ENCODE data around the gene APLF. TPM values are rescaled to one million over a fixed set of nuclear protein-coding genes. Genes with fewer than 3 reads are reported as not detected.

APLF gene
- polyA plus RNA-seq, 6 donors from 2014 or later = 1.7 to 3.1 (median 2.8) TPM; not detected in 1

GRCh38 chr2:68452158-68452900 lies 15.1 kb upstream of the APLF start:
- Mint-ChIP-seq H3K4me3 (no peak overlapping the region), H3K4me1 (peaks cover 0 to 8% (median 0%) of the 10 kb centered on the region in 3 donors), H3K27me3 (no peaks in the 10 kb centered on the region), H3K27ac (peak overlapping the region in 2 of 6 donors; percentile 7 to 54), H3K36me3 (no peaks in the 10 kb centered on the region), H3K9me3 (peaks cover 0 to 2% (median 0%) of the 10 kb centered on the region in 7 donors)
- peak; percentile 30 for DNase-seq
- ATAC-seq (ENCODE audit: low read depth in 2 of 2) = peak; percentile 39 to 44

DNA sequence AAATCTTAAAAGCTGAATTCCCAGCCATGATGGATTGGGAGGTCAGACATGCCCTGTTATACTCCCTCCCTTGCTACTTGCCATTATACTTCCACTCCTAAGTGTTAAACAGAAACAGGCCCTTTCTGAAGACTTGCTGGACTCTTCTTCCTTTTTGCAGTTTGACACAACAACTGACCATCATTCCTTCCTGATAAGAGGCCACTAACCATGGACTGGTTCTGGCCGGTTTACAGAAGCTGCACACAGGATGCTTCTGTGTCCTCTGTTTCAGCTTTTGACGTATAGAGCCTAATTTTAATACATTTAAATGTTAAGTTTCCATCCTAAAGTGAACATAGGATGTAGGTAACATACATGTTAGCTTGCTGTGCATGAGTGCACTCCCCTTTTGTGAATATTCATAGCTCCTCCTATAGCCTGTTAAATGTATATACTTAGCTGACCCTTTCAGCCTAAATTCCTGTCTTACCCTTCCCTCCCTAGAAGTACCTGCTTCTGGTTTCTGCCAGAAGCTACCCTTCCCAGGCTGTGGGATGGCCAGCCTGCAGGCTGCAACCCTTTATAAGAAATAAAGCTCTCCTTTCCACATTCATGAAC lies 13.5 kb upstream of the APLF start:
- H3K27ac Mint-ChIP-seq = peak overlapping the region in 3 of 6 donors; percentile 0 to 57 (median 16)
- ATAC-seq (ENCODE audit: low read depth in 2 of 2) (no peak), DNase-seq (no peak)
- H3K4me3 Mint-ChIP-seq = no peak overlapping the region
- H3K9me3 Mint-ChIP-seq = peaks cover 0 to 2% (median 0%) of the 10 kb centered on the region in 7 donors
- H3K36me3 Mint-ChIP-seq = no peaks in the 10 kb centered on the region
- H3K4me1 Mint-ChIP-seq = peaks cover 0 to 8% (median 0%) of the 10 kb centered on the region in 3 donors
- no peaks in the 10 kb centered on the region for H3K27me3 Mint-ChIP-seq

DNA sequence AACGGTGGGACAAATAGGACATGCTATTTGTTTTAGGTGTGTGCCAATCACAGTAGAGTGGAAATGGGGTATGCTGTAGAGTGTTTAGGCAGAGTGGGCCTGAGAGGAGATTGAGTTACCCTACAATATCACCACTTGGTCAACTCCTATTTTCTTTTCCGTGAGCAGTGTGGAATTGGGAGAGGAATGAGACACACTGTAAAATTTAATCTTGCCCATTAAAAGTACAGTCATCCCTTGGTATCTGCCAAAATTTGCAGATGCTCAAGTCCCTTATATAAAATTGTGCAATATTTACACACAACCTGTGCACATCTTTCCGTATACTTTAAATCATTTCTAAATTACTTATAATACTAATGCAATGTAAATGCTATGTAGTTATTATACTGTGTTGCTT lies 12.7 kb upstream of the APLF start:
- Mint-ChIP-seq H3K36me3 (no peaks in the 10 kb centered on the region), H3K27me3 (no peaks in the 10 kb centered on the region), H3K4me1 (peaks cover 0 to 8% (median 0%) of the 10 kb centered on the region in 3 donors), H3K9me3 (no peaks in the 10 kb centered on the region), H3K4me3 (no peak overlapping the region), H3K27ac (no peak overlapping the region)
- DNase-seq (no peak), ATAC-seq (ENCODE audit: low read depth in 2 of 2) (no peak)

DNA sequence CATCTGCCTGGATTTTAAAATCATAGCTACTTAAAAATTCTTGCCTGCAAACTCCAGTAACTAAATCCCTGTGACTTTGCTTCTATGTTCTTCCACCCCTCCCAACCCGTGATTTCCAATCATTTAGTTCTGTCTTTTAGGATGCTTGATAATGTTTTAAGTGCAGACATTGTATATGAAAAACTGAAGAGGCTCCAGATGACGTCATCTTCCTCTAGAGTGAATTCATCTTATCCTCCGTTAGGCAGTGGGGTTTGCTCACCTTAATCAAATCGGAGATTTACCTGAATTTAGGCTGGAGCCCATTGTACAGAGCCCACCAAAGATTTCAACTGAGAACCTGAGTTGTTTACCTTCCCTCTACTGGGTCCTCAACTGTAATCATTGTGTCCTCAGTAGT lies 11.2 kb upstream of the APLF start:
- no peak for DNase-seq
- Mint-ChIP-seq H3K27ac (peak overlapping the region in 1 of 6 donors; percentile 8), H3K27me3 (no peaks in the 10 kb centered on the region), H3K9me3 (no peaks in the 10 kb centered on the region), H3K4me1 (peaks cover 0 to 8% (median 0%) of the 10 kb centered on the region in 3 donors), H3K36me3 (no peaks in the 10 kb centered on the region), H3K4me3 (no peak overlapping the region)
- ATAC-seq (ENCODE audit: low read depth in 2 of 2) = no peak

GRCh38 chr2:68458981-68459380 lies 8.4 kb upstream of the APLF start:
- Mint-ChIP-seq H3K27ac (no peak overlapping the region), H3K9me3 (no peaks in the 10 kb centered on the region), H3K4me3 (no peak overlapping the region), H3K27me3 (no peaks in the 10 kb centered on the region), H3K36me3 (no peaks in the 10 kb centered on the region), H3K4me1 (peaks cover 0 to 2% (median 0%) of the 10 kb centered on the region in 3 donors)
- ATAC-seq (ENCODE audit: low read depth in 2 of 2) (no peak), DNase-seq (no peak)

DNA sequence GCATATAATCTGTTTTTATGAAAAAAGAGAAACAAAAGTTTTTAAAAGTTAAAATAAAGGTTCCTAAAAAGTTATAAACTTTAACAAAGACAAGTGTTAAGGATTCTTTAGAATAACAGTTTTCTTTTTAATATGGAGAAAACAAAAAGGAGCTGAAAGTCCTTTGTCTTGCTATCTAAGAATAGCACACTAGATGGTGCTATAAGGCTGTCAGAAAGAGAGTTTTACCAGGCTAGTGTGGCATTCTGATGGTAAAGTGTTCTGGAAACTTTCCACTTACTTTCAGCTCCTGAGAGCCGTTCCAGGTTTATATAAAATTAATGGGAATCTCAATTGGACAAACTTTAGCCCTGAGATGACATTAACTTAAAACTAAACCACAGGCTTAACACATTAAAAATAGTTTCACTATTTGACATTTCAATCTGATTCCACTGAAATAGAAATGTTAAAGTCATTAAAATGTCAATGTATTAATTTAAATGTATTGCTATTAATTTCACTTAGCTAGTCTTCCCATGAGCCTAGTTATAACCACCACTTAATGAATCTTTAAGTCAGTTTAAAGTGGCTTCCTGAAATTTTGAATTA lies 4.0 kb upstream of the APLF start:
- no peaks in the 10 kb centered on the region for H3K9me3 Mint-ChIP-seq
- H3K27ac Mint-ChIP-seq = no peak overlapping the region

GRCh38 chr2:68464651-68465050 lies 2.7 kb upstream of the APLF start:
- H3K27ac Mint-ChIP-seq = peak overlapping the region in 1 of 6 donors; percentile 49
- H3K4me1 Mint-ChIP-seq = peaks cover 10 to 30% (median 25%) of the 10 kb centered on the region in 3 donors
- DNase-seq (no peak), ATAC-seq (ENCODE audit: low read depth in 2 of 2) (no peak)
- no peaks in the 10 kb centered on the region for H3K9me3 Mint-ChIP-seq
- peak overlapping the region in 2 of 8 donors; percentile 46 to 55 for H3K4me3 Mint-ChIP-seq
- H3K36me3 Mint-ChIP-seq = no peaks in the 10 kb centered on the region
- H3K27me3 Mint-ChIP-seq = no peaks in the 10 kb centered on the region

More for the DNA sequence above, 4.0 kb upstream of the APLF start:
- Mint-ChIP-seq H3K36me3 (no peaks in the 10 kb centered on the region), H3K4me1 (peaks cover 10 to 20% (median 18%) of the 10 kb centered on the region in 3 donors), H3K27me3 (no peaks in the 10 kb centered on the region), H3K4me3 (peak overlapping the region in 1 of 8 donors; percentile 48)
- ATAC-seq (ENCODE audit: low read depth in 2 of 2) (no peak), DNase-seq (peak; percentile 52)

GRCh38 chr2:68465081-68465916 lies 2.1 kb upstream of the APLF start:
- Mint-ChIP-seq H3K4me1 (peaks cover 10 to 30% (median 25%) of the 10 kb centered on the region in 3 donors), H3K27me3 (no peaks in the 10 kb centered on the region), H3K9me3 (no peaks in the 10 kb centered on the region), H3K4me3 (peak overlapping the region in 3 of 8 donors; percentile 95 to 98 (median 98)), H3K27ac (peak overlapping the region in 2 of 6 donors; percentile 91 to 96), H3K36me3 (no peaks in the 10 kb centered on the region)
- ATAC-seq (ENCODE audit: low read depth in 2 of 2) (no peak), DNase-seq (no peak)

GRCh38 chr2:68466361-68466777 lies 1.0 kb upstream of the APLF start:
- Mint-ChIP-seq H3K27me3 (no peaks in the 10 kb centered on the region), H3K4me3 (peak overlapping the region; percentile 93 to 98 (median 98)), H3K36me3 (no peaks in the 10 kb centered on the region), H3K9me3 (no peaks in the 10 kb centered on the region), H3K4me1 (peaks cover 10 to 30% (median 25%) of the 10 kb centered on the region in 3 donors), H3K27ac (peak overlapping the region; percentile 91 to 99 (median 96))
- peak; percentile 13 to 18 for ATAC-seq (ENCODE audit: low read depth in 2 of 2)
- DNase-seq = peak; percentile 43

DNA sequence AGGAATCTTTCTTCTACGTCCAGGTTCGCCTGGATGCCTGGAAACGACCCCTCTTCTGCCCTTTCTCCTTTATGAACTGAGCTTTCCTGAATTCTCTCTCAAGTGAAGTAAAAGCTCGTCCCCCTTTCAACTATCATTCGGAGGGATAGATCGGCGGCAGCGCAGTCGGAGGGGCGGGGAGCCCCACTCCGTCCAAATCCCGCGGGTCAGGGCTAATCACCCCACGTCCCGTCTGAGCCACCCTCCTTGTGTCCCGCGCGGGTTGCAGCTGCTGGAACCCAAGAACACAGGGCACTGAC lies 658 bp upstream of the APLF start:
- peak overlapping the region; percentile 93 to 98 (median 98) for H3K4me3 Mint-ChIP-seq
- DNase-seq = no peak
- H3K4me1 Mint-ChIP-seq = peaks cover 10 to 30% (median 25%) of the 10 kb centered on the region in 3 donors
- H3K27me3 Mint-ChIP-seq = no peaks in the 10 kb centered on the region
- peak overlapping the region; percentile 91 to 99 (median 96) for H3K27ac Mint-ChIP-seq
- H3K9me3 Mint-ChIP-seq = no peaks in the 10 kb centered on the region
- ATAC-seq (ENCODE audit: low read depth in 2 of 2) = no peak
- no peaks in the 10 kb centered on the region for H3K36me3 Mint-ChIP-seq

- DNase-seq = no peak
- H3K36me3 Mint-ChIP-seq = no peaks in the 10 kb centered on the region
- ATAC-seq (ENCODE audit: low read depth in 2 of 2) = no peak
- peaks cover 10 to 30% (median 25%) of the 10 kb centered on the region in 3 donors for H3K4me1 Mint-ChIP-seq
- H3K27me3 Mint-ChIP-seq = no peaks in the 10 kb centered on the region
- no peaks in the 10 kb centered on the region for H3K9me3 Mint-ChIP-seq
- H3K27ac Mint-ChIP-seq = peak overlapping the region in 4 of 6 donors; percentile 63 to 96 (median 72)
- H3K4me3 Mint-ChIP-seq = peak overlapping the region in 7 of 8 donors; percentile 0 to 98 (median 36)
Observed at GRCh38 chr2:68468801-68469200, 1.4 kb downstream of the APLF start.

DNA sequence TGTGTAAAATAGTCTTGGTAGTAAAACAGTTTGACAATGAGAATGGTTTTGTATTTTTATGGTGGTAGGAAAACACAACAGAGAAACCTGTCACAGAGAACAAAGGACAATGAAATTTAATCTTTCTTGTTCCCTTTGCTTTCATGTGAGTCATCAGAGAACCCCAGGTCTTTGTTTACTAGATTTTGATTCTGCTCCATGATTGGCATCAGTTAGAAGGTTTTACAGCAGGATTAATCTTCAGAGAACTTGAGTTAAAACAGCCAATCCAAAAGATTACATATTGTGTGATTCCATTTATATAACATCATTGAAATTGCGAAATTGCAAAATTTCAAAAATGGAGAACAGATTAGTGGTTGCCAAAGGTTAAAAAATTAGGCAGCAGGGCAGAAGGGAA lies 2.5 kb downstream of the APLF start:
- H3K36me3 Mint-ChIP-seq = no peaks in the 10 kb centered on the region
- DNase-seq (no peak), ATAC-seq (ENCODE audit: low read depth in 2 of 2) (no peak)
- no peaks in the 10 kb centered on the region for H3K27me3 Mint-ChIP-seq
- no peak overlapping the region for H3K27ac Mint-ChIP-seq
- H3K4me3 Mint-ChIP-seq = peak overlapping the region in 1 of 8 donors; percentile 9
- peaks cover 10 to 30% (median 25%) of the 10 kb centered on the region in 3 donors for H3K4me1 Mint-ChIP-seq
- H3K9me3 Mint-ChIP-seq = no peaks in the 10 kb centered on the region

DNA sequence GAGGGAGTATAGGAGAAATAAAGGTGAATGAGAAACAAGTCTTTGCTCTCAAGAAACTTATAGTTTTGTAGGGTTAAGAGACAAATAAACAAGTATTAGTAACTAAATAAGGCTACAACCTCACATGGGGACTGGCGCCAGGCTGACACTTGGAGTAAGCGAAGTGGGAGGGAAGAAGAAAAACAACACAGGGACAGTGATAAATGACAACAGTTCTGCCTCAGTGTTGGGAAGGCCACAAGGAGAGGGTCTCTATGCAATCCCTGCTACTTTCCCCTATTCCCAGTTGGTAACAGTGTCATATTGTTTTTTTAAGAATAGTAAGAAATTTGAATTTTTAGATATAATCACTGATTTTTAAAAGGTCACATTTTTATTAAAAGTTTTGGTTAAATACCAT lies 4.0 kb downstream of the APLF start:
- Mint-ChIP-seq H3K4me1 (peaks cover 5 to 23% (median 14%) of the 10 kb centered on the region in 3 donors), H3K36me3 (no peaks in the 10 kb centered on the region), H3K27me3 (no peaks in the 10 kb centered on the region), H3K9me3 (no peaks in the 10 kb centered on the region), H3K4me3 (no peak overlapping the region), H3K27ac (peak overlapping the region in 1 of 6 donors; percentile 28)
- DNase-seq = no peak
- no peak for ATAC-seq (ENCODE audit: low read depth in 2 of 2)

Data from naive B cell (primary cell).